SK-N-SH (cell line): Measurements from ENCODE around the gene CUBN. TPM values are rescaled to one million over a fixed set of nuclear protein-coding genes. Genes with fewer than 3 reads are reported as not detected.

Experiments used
- CTCF ChIA-PET: fragments of 300-600, 350-600 bp; formaldehyde crosslinking; extraction: SDS; loops from one replicate; lab custom pipeline; 2021; lab: Yijun Ruan, JAX
- POLR2A ChIA-PET: fragments of 350-600 bp; sonication (Branson Sonifier 250); formaldehyde crosslinking; extraction: SDS; loops from one replicate; lab custom pipeline; 2020; ENCODE audit warnings: antibody characterized with exemption, inconsistent platforms; lab: Yijun Ruan, JAX
- DNase-seq: peaks from one replicate; pipeline ENCODE4 v3.0.0; 2012
- H2AFZ ChIP-seq: fragments of 200-600 bp; sonication (generic); 2 replicates; pipeline ENCODE4 v1.8.1; 2016; ENCODE audit warnings: antibody characterized with exemption, mild to moderate bottlenecking, low read depth
- H3F3A ChIP-seq: fragments of 200-600 bp; sonication (generic); replicated peaks from 2 replicates; pipeline ENCODE3; 2016; ENCODE audit warnings: antibody characterized with exemption, mild to moderate bottlenecking; ENCODE audit not compliant: insufficient read depth
- H3K27ac ChIP-seq, 2 experiments: fragments of 200-500 bp in 1 of 2; fragments of 200-600 bp in 1 of 2; sonication (Bioruptor generic) in 1 of 2; sonication (generic), shearing (Covaris generic) in 1 of 2; 2 replicates each; pipeline versions ENCODE4 v1.5.1 to v1.6.1; 2014 to 2016; ENCODE audit warnings: low read depth in 2 of 2, inconsistent platforms in 1 of 2, low read length in 1 of 2, mild to moderate bottlenecking in 1 of 2, mixed read lengths in 1 of 2
- H3K27me3 ChIP-seq: fragments of 200-600 bp; sonication (generic), shearing (Covaris generic); 2 replicates; pipeline ENCODE4 v1.6.1; 2016; ENCODE audit warnings: mixed run types; ENCODE audit not compliant: insufficient read depth
- H3K36me3 ChIP-seq, 2 experiments: fragments of 200-500 bp in 1 of 2; fragments of 200-600 bp in 1 of 2; sonication (Bioruptor generic) in 1 of 2; sonication (generic) in 1 of 2; replicated peaks in 1 of 2; 2 replicates each; pipeline versions ENCODE3 to v1.5.1; 2014 to 2016; ENCODE audit warnings: low read length in 1 of 2, mild to moderate bottlenecking in 1 of 2; ENCODE audit not compliant: insufficient read depth in 2 of 2, control insufficient read depth in 1 of 2
- H3K4me1 ChIP-seq, 2 experiments: fragments of 200-500 bp in 1 of 2; fragments of 200-600 bp in 1 of 2; sonication (Bioruptor generic) in 1 of 2; sonication (generic), shearing (Covaris generic) in 1 of 2; 2 replicates each; pipeline versions ENCODE4 v1.5.1 to v1.6.1; 2014 to 2016; ENCODE audit warnings: low read depth in 1 of 2, low read length in 1 of 2, mixed run types in 1 of 2; ENCODE audit not compliant: insufficient read depth in 2 of 2, control insufficient read depth in 1 of 2
- H3K4me2 ChIP-seq: fragments of 200-600 bp; sonication (generic), shearing (Covaris generic); 2 replicates; pipeline ENCODE4 v1.6.1; 2017; ENCODE audit warnings: mixed run types
- H3K4me3 ChIP-seq, 2 experiments: fragments of 200-500 bp in 1 of 2; fragments of 200-600 bp in 1 of 2; sonication (Bioruptor generic) in 1 of 2; sonication (generic), shearing (Covaris generic) in 1 of 2; 2 replicates each; pipeline versions ENCODE4 v1.5.1 to v1.8.1; 2014 to 2016; ENCODE audit warnings: low read depth in 2 of 2, inconsistent platforms in 1 of 2, low read length in 1 of 2, mild to moderate bottlenecking in 1 of 2, mixed read lengths in 1 of 2, moderate library complexity in 1 of 2
- H3K79me2 ChIP-seq: fragments of 200-600 bp; sonication (generic); 2 replicates; pipeline ENCODE4 v1.8.1; 2017; ENCODE audit warnings: mild to moderate bottlenecking; ENCODE audit not compliant: insufficient read depth
- H3K9ac ChIP-seq: fragments of 200-600 bp; sonication (generic); 2 replicates; pipeline ENCODE4 v1.6.1; 2017; ENCODE audit warnings: mixed run types
- H3K9me2 ChIP-seq: fragments of 200-600 bp; sonication (generic); 2 replicates; pipeline ENCODE4 v1.6.1; 2017; ENCODE audit warnings: mixed run types
- H3K9me3 ChIP-seq: fragments of 200-600 bp; sonication (generic); 2 replicates; pipeline ENCODE4 v1.6.1; 2017; ENCODE audit warnings: mixed run types, mild to moderate bottlenecking, moderate library complexity
- H4K20me1 ChIP-seq: fragments of 200-600 bp; sonication (generic); 2 replicates; pipeline ENCODE4 v1.6.1; 2017; ENCODE audit warnings: mild to moderate bottlenecking, mixed run types; ENCODE audit not compliant: insufficient read depth
- CHD2 ChIP-seq: fragments of 150-350 bp; IDR thresholded peaks from 2 replicates; pipeline ENCODE4 v1.6.1; 2018; ENCODE audit warnings: low read length; ENCODE audit not compliant: partially characterized antibody
- CTCF ChIP-seq: fragments of 200-600 bp; sonication (generic); IDR thresholded peaks from 2 replicates; pipeline ENCODE4 v1.6.1; 2017; ENCODE audit warnings: antibody characterized with exemption, mild to moderate bottlenecking, moderate library complexity
- ELF1 ChIP-seq: IDR thresholded peaks from 2 replicates; pipeline ENCODE4 v1.4.0; 2012
- EP300 ChIP-seq, 2 experiments: IDR thresholded peaks; 2 replicates each; pipeline versions ENCODE4 v1.4.0 to v1.6.1; 2012; ENCODE audit warnings: borderline replicate concordance in 1 of 2, low read depth in 1 of 2, low read length in 1 of 2
- EZH2phosphoT487 ChIP-seq: fragments of 200-600 bp; sonication (generic); IDR thresholded peaks from 2 replicates; pipeline ENCODE4 v1.6.1; 2017; ENCODE audit warnings: low read depth, mixed run types, mild to moderate bottlenecking, antibody characterized with exemption, moderate library complexity, borderline replicate concordance
- FOSL2 ChIP-seq: IDR thresholded peaks from 2 replicates; pipeline ENCODE4 v1.4.0; 2012; ENCODE audit warnings: low read depth, mild to moderate bottlenecking, moderate library complexity, borderline replicate concordance
- FOXJ3 ChIP-seq: sonication (generic); formaldehyde crosslinking; IDR thresholded peaks from 2 replicates; pipeline ENCODE4 v1.5.1; 2020; ENCODE audit warnings: mild to moderate bottlenecking, missing genetic modification reagents
- GABPA ChIP-seq: IDR thresholded peaks from 2 replicates; pipeline ENCODE4 v1.4.0; 2012; ENCODE audit warnings: low read depth, mild to moderate bottlenecking
- MAX ChIP-seq: IDR thresholded peaks from 2 replicates; pipeline ENCODE4 v1.4.0; 2012; ENCODE audit warnings: low read depth
- MXI1 ChIP-seq: IDR thresholded peaks from 2 replicates; pipeline ENCODE4 v1.6.1; 2012; ENCODE audit warnings: mild to moderate bottlenecking, low read depth, low read length, improper control_type of control experiment
- NFIC ChIP-seq: IDR thresholded peaks from 2 replicates; pipeline ENCODE4 v1.4.0; 2012; ENCODE audit warnings: borderline replicate concordance
- PBX3 ChIP-seq: IDR thresholded peaks from 2 replicates; pipeline ENCODE4; 2012
- RAD21 ChIP-seq: IDR thresholded peaks from 2 replicates; pipeline ENCODE4 v1.6.1; 2012; ENCODE audit warnings: mild to moderate bottlenecking, low read length
- RFX5 ChIP-seq: IDR thresholded peaks from 2 replicates; pipeline ENCODE4 v1.6.1; 2012; ENCODE audit warnings: mild to moderate bottlenecking, improper control_type of control experiment, low read length
- RXRA ChIP-seq: IDR thresholded peaks from 2 replicates; pipeline ENCODE4 v1.4.0; 2012; ENCODE audit warnings: low read depth, mild to moderate bottlenecking, borderline replicate concordance
- SMC3 ChIP-seq: IDR thresholded peaks from 2 replicates; pipeline ENCODE4 v1.6.1; 2012; ENCODE audit warnings: low read depth, low read length, improper control_type of control experiment
- TCF12 ChIP-seq: IDR thresholded peaks from 2 replicates; pipeline ENCODE4 v1.4.0; 2012
- YY1 ChIP-seq: IDR thresholded peaks from 2 replicates; pipeline ENCODE4 v1.4.0; 2012; ENCODE audit warnings: low read depth, mild to moderate bottlenecking
- whole genome bisulfite sequencing: methylation state at CpG from one replicate; pipeline ENCODE4 v1.1.6; 2017; ENCODE audit warnings: low lambda C conversion rate; 5-methylcytosine and 5-hydroxymethylcytosine counted together
- polyA plus RNA-seq, 3 experiments: library from polyadenylated mRNA; depleted of rRNA; stranded (reverse); fragments of >200 nt; gene quantifications; 2 replicates each; pipeline ENCODE4 v1.2.3, GENCODE V29; 2012
- TF ChIP-seq, protein P1 (sequence below): fragments of 150-350 bp; IDR thresholded peaks from 2 replicates; pipeline ENCODE4 v1.6.1; 2017; ENCODE audit warnings: antibody characterized with exemption, low read length, low read depth, borderline replicate concordance

CUBN gene
- polyA plus RNA-seq, 1 of the 3 experiments (the other 2 are of a cell fraction): 2.4 TPM

DNA sequence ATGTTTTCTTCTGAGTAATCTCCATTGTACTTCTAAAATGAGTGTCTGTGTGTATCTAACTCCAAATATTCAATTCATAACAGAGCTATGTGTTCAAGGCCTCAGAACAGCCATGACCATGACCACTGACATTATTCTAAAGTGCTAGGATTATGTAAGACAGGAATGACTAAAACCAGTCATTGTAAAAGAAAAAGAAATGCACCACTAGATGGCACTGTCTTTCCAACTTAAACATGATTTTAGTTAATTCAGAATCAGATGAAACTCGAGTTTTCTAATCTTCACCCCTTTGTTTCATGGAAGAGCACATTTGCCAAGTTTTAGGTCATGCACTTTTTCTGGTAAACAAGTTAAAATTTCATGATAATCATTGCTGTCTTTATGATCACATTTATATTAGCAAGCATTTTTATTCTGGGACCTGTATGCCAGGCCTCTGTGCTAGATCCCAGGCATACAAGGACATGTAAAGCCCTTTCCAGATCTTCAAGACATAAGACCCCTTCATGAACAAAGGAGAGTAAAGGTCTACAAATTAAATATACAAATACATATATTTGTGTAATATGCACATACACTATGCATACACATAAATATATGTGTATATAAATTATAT lies 286.2 kb downstream of the CUBN start:
- Histone ChIP-seq H3K4me1 (peaks cover 0 to 17% of the 10 kb centered on the region in 2 experiments; a peak in 3 of 4 replicates), H3K9me2 (no peaks in the 10 kb centered on the region), H3K4me3 (no peak overlapping the region; a peak in 1 of 4 replicates), H3K4me2 (no peak overlapping the region), H3K9ac (peak overlapping the region; percentile 37; the same call in 1 of the 2 replicates), H2AFZ (no peak overlapping the region), H3K36me3 (no peaks in the 10 kb centered on the region), H3K79me2 (no peaks in the 10 kb centered on the region), H4K20me1 (no peaks in the 10 kb centered on the region), H3K9me3 (no peaks in the 10 kb centered on the region), H3F3A (peaks cover 24% of the 10 kb centered on the region), H3K27me3 (no peaks in the 10 kb centered on the region), H3K27ac (peak overlapping the region; percentile 53 to 87; a peak in 3 of 4 replicates)
- 0% methylated on average over 1 of the region's 1 CpG for WGBS
- DNase-seq: peak; percentile 34
- ChIA-PET CTCF (interaction anchor here (0.6 to 1.7 kb wide), 19 partner anchors 9 to 586 kb away, joined by 3 to 8 read pairs (median 4); no protein-coding TSS in a partner anchor), POLR2A (no interaction called here)
- peak; percentile 37; the same call in 1 of the 2 replicates for TF ChIP-seq NFIC
- peak; percentile 65 for TF ChIP-seq CTCF
- TF ChIP-seq PBX3: no peak
- peak; percentile 27; the same call in 1 of the 2 replicates for TF ChIP-seq RXRA
- TF ChIP-seq GABPA: no peak
- TF ChIP-seq MAX: no peak
- TF ChIP-seq EP300 (IDR thresholded peaks at IDR 0.05; ENCODE audit: borderline replicate concordance in 1 of 2, low read depth in 1 of 2, low read length in 1 of 2): 0 out of 4 replicates have a peak, but pooled peaks of 1 of the 2 experiments have one; percentile 21
- peak; percentile 9; the same call in 1 of the 2 replicates for TF ChIP-seq TCF12
- TF ChIP-seq RAD21: peak; percentile 87
- peak; percentile 75 for TF ChIP-seq SMC3

GRCh38 chr10:16835228-16835627 lies 294.4 kb downstream of the CUBN start:
- ChIA-PET POLR2A (no interaction called here), CTCF (no interaction called here)
- H3F3A ChIP-seq: peaks cover 32% of the 10 kb centered on the region
- DNase-seq: no peak
- H3K9ac ChIP-seq: no peak overlapping the region
- peaks cover 0 to 24% of the 10 kb centered on the region in 2 experiments; a peak in 2 of 4 replicates for H3K4me1 ChIP-seq
- H2AFZ ChIP-seq: no peak overlapping the region
- H3K4me2 ChIP-seq: no peak overlapping the region
- H3K9me3 ChIP-seq: no peaks in the 10 kb centered on the region
- H3K36me3 ChIP-seq: no peaks in the 10 kb centered on the region
- no peak overlapping the region for H3K4me3 ChIP-seq
- no peaks in the 10 kb centered on the region for H4K20me1 ChIP-seq
- TF ChIP-seq, protein P1, sequence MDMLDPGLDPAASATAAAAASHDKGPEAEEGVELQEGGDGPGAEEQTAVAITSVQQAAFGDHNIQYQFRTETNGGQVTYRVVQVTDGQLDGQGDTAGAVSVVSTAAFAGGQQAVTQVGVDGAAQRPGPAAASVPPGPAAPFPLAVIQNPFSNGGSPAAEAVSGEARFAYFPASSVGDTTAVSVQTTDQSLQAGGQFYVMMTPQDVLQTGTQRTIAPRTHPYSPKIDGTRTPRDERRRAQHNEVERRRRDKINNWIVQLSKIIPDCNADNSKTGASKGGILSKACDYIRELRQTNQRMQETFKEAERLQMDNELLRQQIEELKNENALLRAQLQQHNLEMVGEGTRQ: no peak
- TF ChIP-seq MXI1 (no peak), RFX5 (no peak), EZH2phosphoT487 (no peak), YY1 (no peak), NFIC (no peak), FOSL2 (no peak), RAD21 (no peak), MAX (no peak), ELF1 (no peak), PBX3 (no peak), CHD2 (no peak), FOXJ3 (CRISPR knock-in tag) (no peak)
- no peaks in the 10 kb centered on the region for H3K9me2 ChIP-seq
- H3K27me3 ChIP-seq: no peaks in the 10 kb centered on the region
- no peak overlapping the region for H3K27ac ChIP-seq
- 82% methylated on average over 8 of the region's 8 CpGs for WGBS
- H3K79me2 ChIP-seq: peaks cover 2% of the 10 kb centered on the region; the same call in 1 of the 2 replicates
